HG03520 (cell line): ENCODE data around the gene FXYD6.
A peak's percentile ranks its signal among the peaks of the same experiment; 100 is the strongest.
"Not testable (repeated sequence)": the region's sequence is repeated elsewhere in the genome, so short reads cannot be mapped to it uniquely, and the experiment has no call there.

Source experiments
- ATAC-seq: cut with Tn5 transposase; IDR thresholded peaks from one replicate; pipeline ENCODE4 v1.9.1; 2021; ENCODE audit warnings: mild to moderate bottlenecking, moderate library complexity; ENCODE audit not compliant: unreplicated experiment

FXYD6 gene

GRCh38 chr11:117820071-117820470 lies 56.4 kb downstream of the FXYD6 start:
- ATAC-seq: no peak

GRCh38 chr11:117819096-117820040 lies 57.1 kb downstream of the FXYD6 start:
- ATAC-seq: no peak

GRCh38 chr11:117818041-117818873 lies 58.2 kb downstream of the FXYD6 start:
- no peak for ATAC-seq

GRCh38 chr11:117817368-117818040 lies 59.0 kb downstream of the FXYD6 start:
- ATAC-seq: no peak

GRCh38 chr11:117816846-117817367 lies 59.6 kb downstream of the FXYD6 start:
- ATAC-seq: no peak

- no peak for ATAC-seq
Observed at GRCh38 chr11:117816151-117816741, 60.2 kb downstream of the FXYD6 start.

GRCh38 chr11:117815262-117815803 lies 61.1 kb downstream of the FXYD6 start:
- peak; percentile 58 for ATAC-seq

GRCh38 chr11:117814766-117815261 lies 61.6 kb downstream of the FXYD6 start:
- ATAC-seq: peak; percentile 44

- ATAC-seq: peak; percentile 4
Observed at GRCh38 chr11:117814204-117814765, 62.2 kb downstream of the FXYD6 start.

- not testable (repeated sequence) for ATAC-seq
Observed at GRCh38 chr11:117810056-117810451, 66.4 kb downstream of the FXYD6 start.

- ATAC-seq: no peak
Observed at GRCh38 chr11:117809236-117810055, 67.0 kb downstream of the FXYD6 start.

GRCh38 chr11:117808784-117809183 lies 67.7 kb downstream of the FXYD6 start:
- no peak for ATAC-seq

- no peak for ATAC-seq
Observed at GRCh38 chr11:117807482-117808327, 68.8 kb downstream of the FXYD6 start.

GRCh38 chr11:117806846-117807245 lies 69.6 kb downstream of the FXYD6 start:
- ATAC-seq: no peak

- no peak for ATAC-seq
Observed at GRCh38 chr11:117805045-117805444, 71.4 kb downstream of the FXYD6 start.

- ATAC-seq: no peak
Observed at GRCh38 chr11:117803896-117804295, 72.6 kb downstream of the FXYD6 start.

- ATAC-seq: no peak
Observed at GRCh38 chr11:117799634-117800033, 76.8 kb downstream of the FXYD6 start.
